ENCODE results near the gene GLIPR1L2.

- no peak for TF ChIP-seq CTCF (IDR thresholded peaks at IDR 0.05; ENCODE audit: low read depth, low read length, poor library complexity, severe bottlenecking)
- no peak for TF ChIP-seq EZH2phosphoT487 (IDR thresholded peaks at IDR 0.05; ENCODE audit: borderline replicate concordance, low read length)
Measured at GRCh38 chr12:75390156-75390898, 562 bp upstream of the GLIPR1L2 start.

Data from DOHH2 (cell line).